CD14-positive monocyte (primary cell): ENCODE measurements around the gene BORA. TPM values are rescaled to one million over a fixed set of nuclear protein-coding genes. Genes with fewer than 3 reads are reported as not detected.

Experiments used
- DNase-seq, 3 donors: peaks; one replicate each; pipeline ENCODE4 v3.0.0-alpha.2; 2011 to 2022
- H2AFZ ChIP-seq: 2 replicates; pipeline ENCODE4 v1.6.0; 2012; ENCODE audit warnings: mild to moderate bottlenecking, low read depth, low read length, inconsistent platforms; ENCODE audit not compliant: insufficient read depth, poor library complexity, severe bottlenecking
- H3K27ac ChIP-seq, 2 donors: 1 replicate in 1 of 2; 2 replicates in 1 of 2; pipeline ENCODE4 v1.5.1; 2012 to 2013; ENCODE audit warnings: low read length in 2 of 2, control low read depth in 1 of 2, inconsistent platforms in 1 of 2, low read depth in 1 of 2, mild to moderate bottlenecking in 1 of 2
- H3K27me3 ChIP-seq, 2 donors: one replicate each; pipeline versions ENCODE4 v1.6.0 to v1.6.1; 2011 to 2013; ENCODE audit warnings: low read length in 2 of 2; ENCODE audit not compliant: control insufficient read depth in 2 of 2, insufficient read depth in 2 of 2
- H3K36me3 ChIP-seq, 2 donors: replicated peaks in 1 of 2; 1 replicate in 1 of 2; 2 replicates in 1 of 2; pipeline versions ENCODE4 v1.5.1 to v1.6.1; 2012 to 2013; ENCODE audit warnings: low read length in 2 of 2, control low read depth in 1 of 2, inconsistent platforms in 1 of 2, mild to moderate bottlenecking in 1 of 2; ENCODE audit not compliant: insufficient read depth in 2 of 2, control insufficient read depth in 1 of 2
- H3K4me1 ChIP-seq, 2 donors: 1 replicate in 1 of 2; 2 replicates in 1 of 2; pipeline versions ENCODE4 v1.5.1 to v1.6.1; 2012 to 2013; ENCODE audit warnings: low read length in 2 of 2, control low read depth in 1 of 2, inconsistent platforms in 1 of 2, mild to moderate bottlenecking in 1 of 2, moderate library complexity in 1 of 2; ENCODE audit not compliant: insufficient read depth in 2 of 2, control insufficient read depth in 1 of 2
- H3K4me2 ChIP-seq: replicated peaks from 2 replicates; pipeline ENCODE3; 2012; ENCODE audit warnings: low read length, moderate library complexity, mild to moderate bottlenecking; ENCODE audit not compliant: poor library complexity, severe bottlenecking; ENCODE audit errors: extremely low read depth
- H3K4me3 ChIP-seq, 3 experiments: fragments of 200-600 bp in 1 of 3; sonication (generic) in 1 of 3; replicated peaks in 1 of 3; 1 replicate in 2 of 3; 2 replicates in 1 of 3; pipeline ENCODE4 v1.5.1; 2011 to 2013; ENCODE audit warnings: low read length in 3 of 3, mild to moderate bottlenecking in 3 of 3, control low read depth in 2 of 3, low read depth in 2 of 3, inconsistent platforms in 1 of 3, moderate library complexity in 1 of 3
- H3K79me2 ChIP-seq: 2 replicates; pipeline ENCODE4 v1.6.0; 2012; ENCODE audit warnings: mild to moderate bottlenecking, control low read depth, inconsistent platforms, low read length, moderate library complexity; ENCODE audit not compliant: insufficient read depth
- H3K9ac ChIP-seq: 2 replicates; pipeline ENCODE4 v1.6.0; 2017; ENCODE audit warnings: low read length, mild to moderate bottlenecking; ENCODE audit not compliant: insufficient read depth, poor library complexity, severe bottlenecking
- H3K9me3 ChIP-seq, 2 donors: replicated peaks in 1 of 2; 1 replicate in 1 of 2; 2 replicates in 1 of 2; pipeline versions ENCODE4 v1.5.1 to v1.6.1; 2012 to 2013; ENCODE audit warnings: low read length in 2 of 2, control low read depth in 1 of 2; ENCODE audit not compliant: control insufficient read depth in 1 of 2, insufficient read depth in 1 of 2
- H4K20me1 ChIP-seq: 2 replicates; pipeline ENCODE4 v1.6.0; 2012; ENCODE audit warnings: mild to moderate bottlenecking, low read length, control low read depth, moderate library complexity; ENCODE audit not compliant: insufficient read depth
- H3K27ac Mint-ChIP-seq, 7 donors: one replicate each; pipeline ENCODE4 v1.8.0; 2020; ENCODE audit warnings: mild to moderate bottlenecking in 7 of 7, mixed read lengths in 7 of 7, moderate library complexity in 6 of 7, inconsistent platforms in 2 of 7
- H3K27me3 Mint-ChIP-seq, 3 donors: one replicate each; pipeline ENCODE4 v1.8.0; 2021 to 2022; ENCODE audit warnings: low read depth in 3 of 3, mild to moderate bottlenecking in 3 of 3, mixed read lengths in 3 of 3, moderate library complexity in 3 of 3, inconsistent platforms in 1 of 3
- H3K36me3 Mint-ChIP-seq, 2 donors: one replicate each; pipeline ENCODE4 v1.8.0; 2020; ENCODE audit warnings: mixed read lengths in 2 of 2, inconsistent platforms in 1 of 2, mild to moderate bottlenecking in 1 of 2
- H3K4me1 Mint-ChIP-seq: one replicate; pipeline ENCODE4 v1.8.0; 2020; ENCODE audit warnings: mild to moderate bottlenecking, mixed read lengths
- H3K4me3 Mint-ChIP-seq, 2 donors: one replicate each; pipeline ENCODE4 v1.8.0; 2020; ENCODE audit warnings: mild to moderate bottlenecking in 2 of 2, mixed read lengths in 2 of 2, moderate library complexity in 1 of 2
- H3K9me3 Mint-ChIP-seq, 7 donors: one replicate each; pipeline ENCODE4 v1.8.0; 2020 to 2022; ENCODE audit warnings: mixed read lengths in 7 of 7, mild to moderate bottlenecking in 6 of 7, moderate library complexity in 6 of 7, inconsistent platforms in 2 of 7
- WGBS: methylation state at CpG from one replicate; pipeline ENCODE4 v1.1.5; 2013; ENCODE audit warnings: missing lambda C conversion rate; ENCODE audit not compliant: insufficient coverage; 5-methylcytosine and 5-hydroxymethylcytosine counted together
- intact Hi-C, 2 donors: fragments of 100-400 bp; cut with micrococcal nuclease; formaldehyde crosslinking; loops; one replicate each; pipeline versions ENCODE4 v1.15.0 to v1.15.1; 2023
- polyA plus RNA-seq, 3 donors: library from polyadenylated mRNA; depleted of rRNA in 1 of 3; unstranded in 2 of 3; stranded (reverse) in 1 of 3; fragments of 300-500 nt in 2 of 3; fragments of >200 nt in 1 of 3; fragmentation: Illumina TruSeq in 2 of 3; gene quantifications; 1 replicate in 2 of 3; 2 replicates in 1 of 3; pipeline ENCODE4 v1.2.3, GENCODE V29; 2012 to 2021
- TF ChIP-seq, protein P1 (sequence below): fragments of 200-600 bp; IDR thresholded peaks from one replicate; pipeline ENCODE4 v1.8.0; 2022; ENCODE audit warnings: antibody characterized with exemption, mild to moderate bottlenecking

The BORA gene
- polyA plus RNA-seq, 3 donors: 2.1 to 4.7 (median 2.9) TPM

DNA sequence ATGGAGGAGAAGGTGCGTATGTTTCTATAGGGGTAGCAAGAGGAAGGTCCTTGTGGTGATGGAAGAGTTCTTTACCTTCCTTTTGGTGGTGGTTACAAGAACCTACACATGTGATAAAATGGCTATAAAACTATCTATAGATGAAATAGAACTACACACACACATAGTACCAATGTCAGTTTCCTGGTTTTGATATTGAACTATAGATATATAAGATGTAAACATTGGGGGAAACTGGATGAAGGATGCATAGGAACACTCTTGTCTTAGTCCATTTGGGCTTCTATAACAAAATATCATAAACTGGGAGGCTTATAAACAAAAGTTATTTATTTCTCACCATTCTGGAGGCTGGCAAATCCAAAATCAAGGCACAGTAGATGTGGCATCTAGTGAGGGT lies 47.4 kb upstream of the BORA start:
- H3K27ac Mint-ChIP-seq: no peak overlapping the region
- Histone ChIP-seq H3K4me1 (peaks cover 0 to 5% of the 10 kb centered on the region in 2 donors), H3K4me2 (no peak overlapping the region), H3K4me3 (no peak overlapping the region), H3K27ac (no peak overlapping the region), H2AFZ (no peak overlapping the region), H3K9me3 (no peaks in the 10 kb centered on the region), H3K79me2 (no peaks in the 10 kb centered on the region), H4K20me1 (no peaks in the 10 kb centered on the region), H3K9ac (no peak overlapping the region), H3K27me3 (no peaks in the 10 kb centered on the region), H3K36me3 (no peaks in the 10 kb centered on the region)
- no peak for DNase-seq
- H3K9me3 Mint-ChIP-seq: peaks cover 0 to 5% (median 0%) of the 10 kb centered on the region in 7 donors
- peaks cover 7% of the 10 kb centered on the region for H3K4me1 Mint-ChIP-seq
- no peak overlapping the region for H3K4me3 Mint-ChIP-seq
- TF ChIP-seq, protein P1, sequence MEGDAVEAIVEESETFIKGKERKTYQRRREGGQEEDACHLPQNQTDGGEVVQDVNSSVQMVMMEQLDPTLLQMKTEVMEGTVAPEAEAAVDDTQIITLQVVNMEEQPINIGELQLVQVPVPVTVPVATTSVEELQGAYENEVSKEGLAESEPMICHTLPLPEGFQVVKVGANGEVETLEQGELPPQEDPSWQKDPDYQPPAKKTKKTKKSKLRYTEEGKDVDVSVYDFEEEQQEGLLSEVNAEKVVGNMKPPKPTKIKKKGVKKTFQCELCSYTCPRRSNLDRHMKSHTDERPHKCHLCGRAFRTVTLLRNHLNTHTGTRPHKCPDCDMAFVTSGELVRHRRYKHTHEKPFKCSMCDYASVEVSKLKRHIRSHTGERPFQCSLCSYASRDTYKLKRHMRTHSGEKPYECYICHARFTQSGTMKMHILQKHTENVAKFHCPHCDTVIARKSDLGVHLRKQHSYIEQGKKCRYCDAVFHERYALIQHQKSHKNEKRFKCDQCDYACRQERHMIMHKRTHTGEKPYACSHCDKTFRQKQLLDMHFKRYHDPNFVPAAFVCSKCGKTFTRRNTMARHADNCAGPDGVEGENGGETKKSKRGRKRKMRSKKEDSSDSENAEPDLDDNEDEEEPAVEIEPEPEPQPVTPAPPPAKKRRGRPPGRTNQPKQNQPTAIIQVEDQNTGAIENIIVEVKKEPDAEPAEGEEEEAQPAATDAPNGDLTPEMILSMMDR: no peak
- intact Hi-C loops: no loop called here
- no peaks in the 10 kb centered on the region for H3K27me3 Mint-ChIP-seq
- no CpG with 5 or more reads among the region's 1 CpG for WGBS
- H3K36me3 Mint-ChIP-seq: no peaks in the 10 kb centered on the region

DNA sequence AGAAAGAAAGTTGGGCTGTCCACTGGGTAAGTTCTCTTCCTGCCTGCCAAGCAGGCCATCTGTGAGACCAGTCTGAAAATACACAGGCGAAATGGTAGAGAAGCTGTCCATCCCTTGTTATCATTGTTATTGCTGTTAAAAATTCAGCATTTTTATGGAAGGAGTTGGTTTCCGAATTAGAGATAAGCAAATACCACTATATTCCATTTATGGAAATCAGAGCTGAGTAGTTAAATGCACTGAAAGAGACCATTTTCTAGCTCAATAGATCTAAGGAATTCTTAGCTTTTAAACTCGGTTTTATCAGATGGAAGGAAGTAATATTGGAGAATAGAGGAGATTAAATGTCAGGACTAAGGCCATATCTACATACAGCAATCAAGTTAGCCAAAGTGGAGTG lies 41.0 kb upstream of the BORA start:
- no peak overlapping the region for H3K4me3 ChIP-seq
- no peaks in the 10 kb centered on the region for H4K20me1 ChIP-seq
- no peaks in the 10 kb centered on the region for H3K9me3 ChIP-seq
- no peak overlapping the region for H2AFZ ChIP-seq
- no peaks in the 10 kb centered on the region for H3K79me2 ChIP-seq
- WGBS: no CpG with 5 or more reads among the region's 3 CpGs
- no peaks in the 10 kb centered on the region for H3K27me3 Mint-ChIP-seq
- DNase-seq: no peak
- H3K36me3 Mint-ChIP-seq: no peaks in the 10 kb centered on the region
- H3K9ac ChIP-seq: no peak overlapping the region
- no peaks in the 10 kb centered on the region for H3K27me3 ChIP-seq
- H3K4me2 ChIP-seq: no peak overlapping the region
- H3K4me1 Mint-ChIP-seq: peaks cover 3% of the 10 kb centered on the region
- H3K36me3 ChIP-seq: no peaks in the 10 kb centered on the region
- TF ChIP-seq, protein P1: no peak
- H3K27ac ChIP-seq: no peak overlapping the region
- H3K4me1 ChIP-seq: no peaks in the 10 kb centered on the region
- H3K27ac Mint-ChIP-seq: no peak overlapping the region
- no peak overlapping the region for H3K4me3 Mint-ChIP-seq
- intact Hi-C loops: no loop called here
- H3K9me3 Mint-ChIP-seq: peaks cover 0 to 11% (median 3%) of the 10 kb centered on the region in 7 donors
